Panc1 (cell line): ENCODE measurements around the gene BCAS3. TPM values are rescaled to one million over a fixed set of nuclear protein-coding genes. Genes with fewer than 3 reads are reported as not detected.

Experiments used
- ATAC-seq: fragments of 200-7000 bp; cut with Tn5 transposase; 2 replicates; pipeline ENCODE4 v1.9.1; 2020; ENCODE audit warnings: mild to moderate bottlenecking, moderate library complexity
- BruUV-seq: library from RNA; stranded (reverse); fragments of 400-500 nt; replicated peaks from 2 replicates; lab custom pipeline; 2021; lab: Mats Ljungman, UMichigan
- CTCF ChIA-PET: fragments of 300-600 bp; sonication (Branson Sonifier 250); formaldehyde crosslinking; loops from one replicate; lab custom pipeline; 2022; ENCODE audit warnings: antibody characterized with exemption; lab: Charles Lee
- POLR2A ChIA-PET: fragments of 300-600 bp; sonication (Branson Sonifier 250); formaldehyde crosslinking; loops from one replicate; lab custom pipeline; 2022; ENCODE audit warnings: antibody characterized with exemption; lab: Charles Lee
- DNase-seq: peaks from one replicate; pipeline ENCODE4 v3.0.0-alpha.2; 2010; ENCODE audit warnings: low read depth, low spot score
- H3K27ac ChIP-seq: 2 replicates; pipeline ENCODE4 v1.5.1; 2011; ENCODE audit warnings: mild to moderate bottlenecking, low read length, inconsistent platforms
- H3K27me3 ChIP-seq: fragments of 200-500 bp; sonication (Bioruptor generic); 2 replicates; pipeline ENCODE4 v1.6.0; 2014; ENCODE audit warnings: low read length, inconsistent platforms; ENCODE audit not compliant: control insufficient read depth, insufficient read depth
- H3K36me3 ChIP-seq: fragments of 200-500 bp; sonication (Bioruptor generic); 2 replicates; pipeline ENCODE4 v1.5.1; 2014; ENCODE audit warnings: inconsistent platforms, mild to moderate bottlenecking, low read length, moderate library complexity; ENCODE audit not compliant: control insufficient read depth, insufficient read depth
- H3K4me1 ChIP-seq: 2 replicates; pipeline ENCODE4 v1.5.1; 2011; ENCODE audit warnings: inconsistent platforms, mild to moderate bottlenecking, low read length, moderate library complexity; ENCODE audit not compliant: control insufficient read depth, insufficient read depth
- H3K4me3 ChIP-seq, 2 experiments: 2 replicates each; pipeline ENCODE4 v1.5.1; 2011 to 2012; ENCODE audit warnings: low read depth in 2 of 2, low read length in 2 of 2, mild to moderate bottlenecking in 2 of 2, inconsistent platforms in 1 of 2, moderate library complexity in 1 of 2
- H3K9me3 ChIP-seq: fragments of 200-500 bp; sonication (Bioruptor generic); 2 replicates; pipeline ENCODE4 v1.5.1; 2014; ENCODE audit warnings: low read depth, mild to moderate bottlenecking, inconsistent platforms, low read length, moderate library complexity; ENCODE audit not compliant: control insufficient read depth, insufficient read depth
- POLR2AphosphoS5 ChIP-seq: IDR thresholded peaks from 2 replicates; pipeline ENCODE4 v1.6.1; 2012; ENCODE audit warnings: mild to moderate bottlenecking, low read depth, low read length, moderate library complexity
- SIN3A ChIP-seq: IDR thresholded peaks from 2 replicates; pipeline ENCODE4 v1.6.1; 2012; ENCODE audit warnings: low read depth, mild to moderate bottlenecking, low read length, moderate library complexity, borderline replicate concordance; ENCODE audit not compliant: insufficient read depth
- TCF7L2 ChIP-seq: IDR thresholded peaks from 2 replicates; pipeline ENCODE4 v1.6.1; 2011; ENCODE audit warnings: mild to moderate bottlenecking, low read depth, low read length, inconsistent platforms
- in situ Hi-C: cut with HindIII; loops from 2 replicates; pipeline ENCODE4 v1.10.0; 2016; ENCODE audit warnings: low sequenced_read_pairs, low pct_unique_long_range_greater_than_20kb
- intact Hi-C: fragments of 100-400 bp; cut with micrococcal nuclease; formaldehyde crosslinking; loops from one replicate; pipeline ENCODE4 v1.10.0; 2022; ENCODE audit not compliant: unreplicated experiment
- total RNA-seq: library from RNA; stranded (reverse); gene quantifications from one replicate; pipeline ENCODE4 v1.2.1, GENCODE V29; 2021; ENCODE audit not compliant: unreplicated experiment
- TF ChIP-seq, protein P1 (sequence below): fragments of 450-650 bp; IDR thresholded peaks from 2 replicates; pipeline ENCODE4 v1.5.1; 2017; ENCODE audit warnings: mild to moderate bottlenecking
- TF ChIP-seq, protein P2 (sequence below), 2 experiments: IDR thresholded peaks; 2 replicates each; pipeline ENCODE4 v1.6.1; 2011 to 2012; ENCODE audit warnings: low read depth in 2 of 2, control low read depth in 1 of 2, low read length in 1 of 2, mild to moderate bottlenecking in 1 of 2, moderate library complexity in 1 of 2; ENCODE audit not compliant: insufficient read depth in 1 of 2

Gene BCAS3
- total RNA-seq, 1 experiment from 2014 or later, result 9.3 TPM

DNA sequence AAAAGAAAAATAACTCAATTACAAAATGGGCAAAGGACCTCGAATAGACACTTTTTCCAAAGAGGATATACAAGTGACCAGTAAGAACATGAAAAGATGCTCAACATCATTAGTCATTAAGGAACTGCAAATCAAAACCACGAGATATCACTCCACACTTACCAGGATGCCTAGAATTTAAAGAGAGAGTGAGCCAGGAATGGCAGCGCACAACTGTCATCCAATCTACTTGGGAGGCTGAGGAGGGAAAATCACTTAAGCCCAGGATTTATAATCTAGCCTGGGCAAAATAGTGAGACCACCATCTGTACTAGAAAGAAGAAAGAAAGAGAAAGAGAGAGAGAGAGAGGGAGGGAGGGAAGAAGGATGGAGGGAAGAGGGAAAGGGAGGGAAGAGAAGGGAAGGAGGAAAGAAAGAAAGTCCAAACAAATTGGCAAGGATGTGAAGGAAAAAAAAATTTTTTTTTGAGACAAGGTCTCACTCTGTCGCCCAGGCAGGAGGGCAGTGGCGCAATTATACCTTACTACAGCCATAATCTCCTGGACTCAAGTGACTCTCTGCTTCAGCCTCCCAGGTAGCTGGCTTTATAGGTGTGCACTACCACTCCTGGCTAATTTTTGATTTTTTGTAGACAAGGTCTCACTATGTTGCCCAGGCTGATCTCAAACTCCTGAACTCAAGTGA, 744.6 kb downstream of the BCAS3 start:
- no peak for TF ChIP-seq TCF7L2
- TF ChIP-seq SIN3A, result no peak
- TF ChIP-seq, protein P1, sequence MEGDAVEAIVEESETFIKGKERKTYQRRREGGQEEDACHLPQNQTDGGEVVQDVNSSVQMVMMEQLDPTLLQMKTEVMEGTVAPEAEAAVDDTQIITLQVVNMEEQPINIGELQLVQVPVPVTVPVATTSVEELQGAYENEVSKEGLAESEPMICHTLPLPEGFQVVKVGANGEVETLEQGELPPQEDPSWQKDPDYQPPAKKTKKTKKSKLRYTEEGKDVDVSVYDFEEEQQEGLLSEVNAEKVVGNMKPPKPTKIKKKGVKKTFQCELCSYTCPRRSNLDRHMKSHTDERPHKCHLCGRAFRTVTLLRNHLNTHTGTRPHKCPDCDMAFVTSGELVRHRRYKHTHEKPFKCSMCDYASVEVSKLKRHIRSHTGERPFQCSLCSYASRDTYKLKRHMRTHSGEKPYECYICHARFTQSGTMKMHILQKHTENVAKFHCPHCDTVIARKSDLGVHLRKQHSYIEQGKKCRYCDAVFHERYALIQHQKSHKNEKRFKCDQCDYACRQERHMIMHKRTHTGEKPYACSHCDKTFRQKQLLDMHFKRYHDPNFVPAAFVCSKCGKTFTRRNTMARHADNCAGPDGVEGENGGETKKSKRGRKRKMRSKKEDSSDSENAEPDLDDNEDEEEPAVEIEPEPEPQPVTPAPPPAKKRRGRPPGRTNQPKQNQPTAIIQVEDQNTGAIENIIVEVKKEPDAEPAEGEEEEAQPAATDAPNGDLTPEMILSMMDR, result no peak
- TF ChIP-seq POLR2AphosphoS5, result no peak
- TF ChIP-seq, protein P2, sequence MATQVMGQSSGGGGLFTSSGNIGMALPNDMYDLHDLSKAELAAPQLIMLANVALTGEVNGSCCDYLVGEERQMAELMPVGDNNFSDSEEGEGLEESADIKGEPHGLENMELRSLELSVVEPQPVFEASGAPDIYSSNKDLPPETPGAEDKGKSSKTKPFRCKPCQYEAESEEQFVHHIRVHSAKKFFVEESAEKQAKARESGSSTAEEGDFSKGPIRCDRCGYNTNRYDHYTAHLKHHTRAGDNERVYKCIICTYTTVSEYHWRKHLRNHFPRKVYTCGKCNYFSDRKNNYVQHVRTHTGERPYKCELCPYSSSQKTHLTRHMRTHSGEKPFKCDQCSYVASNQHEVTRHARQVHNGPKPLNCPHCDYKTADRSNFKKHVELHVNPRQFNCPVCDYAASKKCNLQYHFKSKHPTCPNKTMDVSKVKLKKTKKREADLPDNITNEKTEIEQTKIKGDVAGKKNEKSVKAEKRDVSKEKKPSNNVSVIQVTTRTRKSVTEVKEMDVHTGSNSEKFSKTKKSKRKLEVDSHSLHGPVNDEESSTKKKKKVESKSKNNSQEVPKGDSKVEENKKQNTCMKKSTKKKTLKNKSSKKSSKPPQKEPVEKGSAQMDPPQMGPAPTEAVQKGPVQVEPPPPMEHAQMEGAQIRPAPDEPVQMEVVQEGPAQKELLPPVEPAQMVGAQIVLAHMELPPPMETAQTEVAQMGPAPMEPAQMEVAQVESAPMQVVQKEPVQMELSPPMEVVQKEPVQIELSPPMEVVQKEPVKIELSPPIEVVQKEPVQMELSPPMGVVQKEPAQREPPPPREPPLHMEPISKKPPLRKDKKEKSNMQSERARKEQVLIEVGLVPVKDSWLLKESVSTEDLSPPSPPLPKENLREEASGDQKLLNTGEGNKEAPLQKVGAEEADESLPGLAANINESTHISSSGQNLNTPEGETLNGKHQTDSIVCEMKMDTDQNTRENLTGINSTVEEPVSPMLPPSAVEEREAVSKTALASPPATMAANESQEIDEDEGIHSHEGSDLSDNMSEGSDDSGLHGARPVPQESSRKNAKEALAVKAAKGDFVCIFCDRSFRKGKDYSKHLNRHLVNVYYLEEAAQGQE (IDR thresholded peaks at IDR 0.05; ENCODE audit: insufficient read depth in 1 of 2, low read depth in 2 of 2, low read length in 1 of 2), result no peak
- Histone ChIP-seq H3K36me3 (no peaks in the 10 kb centered on the region), H3K27ac (no peak overlapping the region), H3K9me3 (no peaks in the 10 kb centered on the region), H3K4me3 (no peak overlapping the region), H3K27me3 (no peaks in the 10 kb centered on the region; the same call in 1 of the 2 replicates), H3K4me1 (no peaks in the 10 kb centered on the region)
- BruUV-seq, result no TSS peak
- intact Hi-C loops, result no loop called here
- in situ Hi-C loops, result no loop called here
- DNase-seq (no peak), ATAC-seq (no peak)
- ChIA-PET CTCF (no interaction called here), POLR2A (no interaction called here)

DNA sequence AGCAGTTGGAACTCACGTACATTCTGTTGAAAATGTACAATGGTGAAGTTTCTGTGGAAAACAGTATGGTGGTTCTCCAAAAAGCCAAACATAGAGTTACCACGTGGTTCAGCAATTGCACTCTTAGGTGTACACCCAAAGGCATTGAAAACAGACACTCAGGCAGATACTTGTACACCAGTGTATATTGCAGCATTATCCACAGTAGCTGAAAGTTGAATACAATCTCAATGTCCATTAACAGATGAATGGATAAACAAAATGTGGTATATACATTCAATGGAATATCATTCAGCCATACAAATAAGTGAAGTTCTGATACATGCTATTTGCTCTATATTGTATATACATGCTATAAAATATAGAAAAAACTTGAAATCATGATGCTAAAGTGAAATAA, 745.2 kb downstream of the BCAS3 start:
- intact Hi-C loops, result no loop called here
- Histone ChIP-seq H3K9me3 (no peaks in the 10 kb centered on the region), H3K27ac (no peak overlapping the region), H3K27me3 (no peaks in the 10 kb centered on the region; the same call in 1 of the 2 replicates), H3K36me3 (no peaks in the 10 kb centered on the region), H3K4me3 (no peak overlapping the region), H3K4me1 (no peaks in the 10 kb centered on the region)
- CTCF ChIA-PET, result no interaction called here
- no TSS peak for BruUV-seq
- in situ Hi-C loops, result no loop called here
- ATAC-seq (no peak), DNase-seq (no peak)
- TF ChIP-seq, protein P2 (IDR thresholded peaks at IDR 0.05; ENCODE audit: insufficient read depth in 1 of 2, low read depth in 2 of 2, low read length in 1 of 2), result no peak
- TF ChIP-seq, protein P1, result no peak
- no peak for TF ChIP-seq TCF7L2
- TF ChIP-seq SIN3A, result no peak
- no peak for TF ChIP-seq POLR2AphosphoS5
- POLR2A ChIA-PET, result no interaction called here
